K562 (cell line): ENCODE measurements around the gene ADGRL3. TPM values are rescaled to one million over a fixed set of nuclear protein-coding genes. Genes with fewer than 3 reads are reported as not detected.

Experiments
- ATAC-seq: fragments of 200-7000 bp; cut with Tn5 transposase; 3 replicates; pipeline ENCODE4 v1.9.1; 2020; ENCODE audit warnings: moderate library complexity
- BruUV-seq: library from RNA; stranded (reverse); fragments of 400-500 nt; replicated peaks from 2 replicates; lab custom pipeline; 2021; lab: Mats Ljungman, UMichigan
- CTCF ChIA-PET: fragments of 300-600 bp; formaldehyde crosslinking; extraction: SDS; loops from one replicate; lab custom pipeline; 2021; ENCODE audit warnings: low intra/inter-chr PET ratio; lab: Yijun Ruan, JAX
- POLR2A ChIA-PET: fragments of 300-600, 350-650 bp; sonication (Branson Sonifier 250); formaldehyde crosslinking; extraction: SDS; loops from one replicate; lab custom pipeline; 2021; ENCODE audit warnings: antibody characterized with exemption, inconsistent platforms; lab: Yijun Ruan, JAX
- DNase-seq, 4 experiments: peaks; one replicate each; pipeline versions ENCODE4 v3.0.0 to v3.0.0-alpha.2; 2011 to 2018; ENCODE audit warnings: low spot score in 3 of 4, mixed read lengths in 3 of 4; ENCODE audit errors: extremely low read depth in 1 of 4
- FAIRE-seq: peaks from 2 replicates; lab custom pipeline; 2011; peaks lifted over from hg19 to GRCh38; lab: Jason Lieb, UNC
- H2AFZ ChIP-seq: 2 replicates; pipeline ENCODE4 v1.6.0; 2011; ENCODE audit warnings: low read depth, low read length, control low read depth, inconsistent platforms
- H3K27ac ChIP-seq: fragments of 200-600 bp; 3 replicates; pipeline ENCODE4 v1.8.0; 2011; ENCODE audit warnings: low read depth, mild to moderate bottlenecking, control low read depth, inconsistent platforms, low read length, moderate library complexity, mixed read lengths; ENCODE audit errors: extremely low read depth
- H3K27me3 ChIP-seq, 2 experiments: fragments of 300-600 bp in 1 of 2; 2 replicates in 1 of 2; 3 replicates in 1 of 2; pipeline versions ENCODE4 v1.6.0 to v1.8.0; 2011; ENCODE audit warnings: inconsistent platforms in 2 of 2, low read length in 2 of 2, mild to moderate bottlenecking in 1 of 2, mixed read lengths in 1 of 2, moderate library complexity in 1 of 2; ENCODE audit not compliant: control insufficient read depth in 2 of 2, insufficient read depth in 2 of 2
- H3K36me3 ChIP-seq: fragments of 300-600 bp; 3 replicates; pipeline ENCODE4 v1.8.0; 2011; ENCODE audit warnings: mild to moderate bottlenecking, low read length, inconsistent platforms; ENCODE audit not compliant: control insufficient read depth, insufficient read depth
- H3K4me1 ChIP-seq, 2 experiments: fragments of 200-600 bp in 1 of 2; replicated peaks in 1 of 2; 2 replicates in 1 of 2; 3 replicates in 1 of 2; pipeline versions ENCODE4 v1.5.1 to v1.8.0; 2011; ENCODE audit warnings: inconsistent platforms in 2 of 2, low read length in 2 of 2, mild to moderate bottlenecking in 1 of 2, mixed read lengths in 1 of 2, moderate library complexity in 1 of 2; ENCODE audit not compliant: control insufficient read depth in 2 of 2, insufficient read depth in 2 of 2
- H3K4me2 ChIP-seq: 2 replicates; pipeline ENCODE4 v1.6.1; 2011; ENCODE audit warnings: low read length, control low read depth, inconsistent platforms, mixed read lengths; ENCODE audit not compliant: insufficient read depth
- H3K4me3 ChIP-seq: fragments of 200-600 bp; sonication (generic), shearing (Covaris generic); 2 replicates; pipeline ENCODE4 v1.5.1; 2016; ENCODE audit warnings: control low read depth, inconsistent platforms
- H3K79me2 ChIP-seq: fragments of 200-600 bp; 3 replicates; pipeline ENCODE4 v1.8.0; 2011; ENCODE audit warnings: low read length, inconsistent platforms; ENCODE audit not compliant: control insufficient read depth, insufficient read depth
- H3K9ac ChIP-seq, 2 experiments: 2 replicates each; pipeline versions ENCODE4 v1.6.0 to v1.6.1; 2011; ENCODE audit warnings: low read depth in 2 of 2, low read length in 2 of 2, control low read depth in 1 of 2, inconsistent platforms in 1 of 2, mild to moderate bottlenecking in 1 of 2, mixed read lengths in 1 of 2; ENCODE audit not compliant: insufficient read depth in 1 of 2
- H3K9me1 ChIP-seq: one replicate; pipeline ENCODE4 v1.6.0; 2011; ENCODE audit warnings: inconsistent platforms, mild to moderate bottlenecking, low read length, moderate library complexity; ENCODE audit not compliant: control insufficient read depth, insufficient read depth
- H3K9me3 ChIP-seq: replicated peaks from 2 replicates; pipeline ENCODE4 v1.5.1; 2011; ENCODE audit warnings: low read depth, low read length, inconsistent platforms; ENCODE audit not compliant: control insufficient read depth, insufficient read depth
- H4K20me1 ChIP-seq: replicated peaks from 2 replicates; pipeline ENCODE4 v1.6.1; 2011; ENCODE audit warnings: low read length, inconsistent platforms, mixed read lengths; ENCODE audit not compliant: control insufficient read depth, insufficient read depth
- DMBX1 ChIP-seq: fragments of 250-450 bp; sonication (Bioruptor Pico); IDR thresholded peaks from 2 replicates; pipeline ENCODE4 v1.8.0; 2022; ENCODE audit warnings: inconsistent platforms, mild to moderate bottlenecking, moderate library complexity, borderline replicate concordance
- TARDBP ChIP-seq: fragments of 450-650 bp; IDR thresholded peaks from 2 replicates; pipeline ENCODE4 v1.6.1; 2016
- TSHZ1 ChIP-seq: fragments of 250-450 bp; sonication (Bioruptor Pico); IDR thresholded peaks from 2 replicates; pipeline ENCODE4 v1.4.0; 2020; ENCODE audit warnings: mild to moderate bottlenecking, moderate library complexity
- XRCC3 ChIP-seq: fragments of 450-650 bp; IDR thresholded peaks from 2 replicates; pipeline ENCODE4 v1.6.1; 2017; ENCODE audit warnings: mild to moderate bottlenecking, moderate library complexity
- ZBTB43 ChIP-seq: sonication (generic); formaldehyde crosslinking; IDR thresholded peaks from 2 replicates; pipeline ENCODE4 v1.8.0; 2023; ENCODE audit warnings: mild to moderate bottlenecking, missing genetic modification reagents
- ZNF407 ChIP-seq: fragments of 450-650 bp; IDR thresholded peaks from 2 replicates; pipeline ENCODE4 v1.6.1; 2016; ENCODE audit warnings: low read depth
- WGBS: fragments of 100-300 bp; shearing (Covaris generic); methylation state at CpG from one replicate; pipeline ENCODE4 v1.1.6; 2016; ENCODE audit warnings: low coverage, mixed read lengths; ENCODE audit not compliant: insufficient coverage; ENCODE audit errors: missing lambda C conversion rate; 5-methylcytosine and 5-hydroxymethylcytosine counted together
- in situ Hi-C: fragments of 300-500 bp; cut with MboI; formaldehyde crosslinking; loops from 4 replicates; pipeline ENCODE4 v1.15.0; 2018; ENCODE audit warnings: inconsistent platforms, mixed read lengths
- intact Hi-C: fragments of 100-400 bp; cut with micrococcal nuclease; formaldehyde crosslinking; loops from 2 replicates; pipeline ENCODE4 v1.14.2; 2022
- polyA plus RNA-seq, 8 experiments: library from polyadenylated mRNA; depleted of rRNA in 4 of 8; stranded (reverse) in 5 of 8; unstranded in 3 of 8; fragments of >200 nt; fragmentation: Nextera tagmentation in 2 of 8; fragmentation: Illumina TruSeq in 1 of 8; extraction: Ambion mirVana in 2 of 8; extraction: Trizol in 1 of 8; gene quantifications; 2 replicates each; pipeline versions ENCODE4 v1.2.1 to v1.2.3, GENCODE V29; 2011 to 2014; ENCODE audit warnings: inconsistent platforms in 1 of 8, missing spikeins in 1 of 8
- total RNA-seq, 7 experiments: library from RNA; depleted of rRNA in 6 of 7; stranded (reverse); fragments of >200 nt in 6 of 7; fragmentation: Illumina TruSeq in 2 of 7; extraction: Trizol in 2 of 7; gene quantifications; 2 replicates each; pipeline versions ENCODE4 v1.2.1 to v1.2.3, GENCODE V29; 2011 to 2021; ENCODE audit warnings: low replicate concordance in 1 of 7

The ADGRL3 gene
- total and polyA plus RNA-seq, 9 of the 15 experiments (the other 6 are each of a cell fraction or from before 2014, with no cell fraction given), result 0.03 to 0.14 (median 0.04) TPM; not detected in 2

- Histone ChIP-seq H3K4me1 (no peaks in the 10 kb centered on the region), H2AFZ (no peak overlapping the region), H3K9ac (no peak overlapping the region), H3K4me3 (no peak overlapping the region), H3K27ac (no peak overlapping the region), H3K79me2 (no peaks in the 10 kb centered on the region), H3K27me3 (no peaks in the 10 kb centered on the region), H3K36me3 (no peaks in the 10 kb centered on the region), H3K9me3 (no peaks in the 10 kb centered on the region), H3K9me1 (no peaks in the 10 kb centered on the region), H3K4me2 (no peak overlapping the region), H4K20me1 (no peaks in the 10 kb centered on the region)
- ChIA-PET CTCF (no interaction called here), POLR2A (no interaction called here)
- in situ Hi-C loops (no loop called here), intact Hi-C loops (no loop called here)
- no TSS peak for BruUV-seq
- WGBS, result 0% methylated on average over 1 of the region's 1 CpG
- ATAC-seq (no peak), FAIRE-seq (no peak), DNase-seq (no peak)
- TF ChIP-seq TSHZ1 (no peak), XRCC3 (no peak), TARDBP (no peak), ZNF407 (no peak), DMBX1 (CRISPR knock-in tag) (no peak), ZBTB43 (CRISPR knock-in tag) (no peak)
These were observed 136.8 kb downstream of the ADGRL3 start for GRCh38 chr4:61336916-61337315.
